ENCODE measurements around the gene MAGI2.

DNA sequence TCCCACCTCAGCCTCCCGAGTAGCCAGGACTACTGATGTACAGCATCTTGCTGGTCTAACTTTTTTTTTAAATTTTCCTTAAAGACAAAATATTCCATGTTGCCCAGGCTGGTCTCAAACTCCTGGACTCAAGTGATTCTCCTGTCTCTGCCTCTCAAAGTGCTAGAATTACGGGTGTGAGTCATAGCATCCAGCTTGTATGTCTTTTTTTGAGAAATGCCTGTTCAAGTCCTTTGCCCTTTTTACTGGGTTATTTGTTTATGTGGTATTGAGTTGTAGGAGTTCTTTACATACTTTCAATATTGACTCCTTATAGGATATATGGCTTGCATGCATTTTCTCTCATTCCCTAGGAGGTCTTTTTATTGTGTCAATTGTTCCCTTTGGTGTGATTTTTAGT lies 486.4 kb downstream of the MAGI2 start:
- TF ChIP-seq EZH2phosphoT487 (IDR thresholded peaks at IDR 0.05; ENCODE audit: borderline replicate concordance, low read length), result no peak
- TF ChIP-seq, protein P1, sequence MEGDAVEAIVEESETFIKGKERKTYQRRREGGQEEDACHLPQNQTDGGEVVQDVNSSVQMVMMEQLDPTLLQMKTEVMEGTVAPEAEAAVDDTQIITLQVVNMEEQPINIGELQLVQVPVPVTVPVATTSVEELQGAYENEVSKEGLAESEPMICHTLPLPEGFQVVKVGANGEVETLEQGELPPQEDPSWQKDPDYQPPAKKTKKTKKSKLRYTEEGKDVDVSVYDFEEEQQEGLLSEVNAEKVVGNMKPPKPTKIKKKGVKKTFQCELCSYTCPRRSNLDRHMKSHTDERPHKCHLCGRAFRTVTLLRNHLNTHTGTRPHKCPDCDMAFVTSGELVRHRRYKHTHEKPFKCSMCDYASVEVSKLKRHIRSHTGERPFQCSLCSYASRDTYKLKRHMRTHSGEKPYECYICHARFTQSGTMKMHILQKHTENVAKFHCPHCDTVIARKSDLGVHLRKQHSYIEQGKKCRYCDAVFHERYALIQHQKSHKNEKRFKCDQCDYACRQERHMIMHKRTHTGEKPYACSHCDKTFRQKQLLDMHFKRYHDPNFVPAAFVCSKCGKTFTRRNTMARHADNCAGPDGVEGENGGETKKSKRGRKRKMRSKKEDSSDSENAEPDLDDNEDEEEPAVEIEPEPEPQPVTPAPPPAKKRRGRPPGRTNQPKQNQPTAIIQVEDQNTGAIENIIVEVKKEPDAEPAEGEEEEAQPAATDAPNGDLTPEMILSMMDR (IDR thresholded peaks at IDR 0.05; ENCODE audit: low read depth, low read length, poor library complexity, severe bottlenecking), result no peak
